Stimulated activated CD4-positive, alpha-beta T cell treated with anti-CD3 and anti-CD28 coated beads, Interleukin-15, amount 100 ng/mL, for 48 hours (primary cell): Measurements from ENCODE around the gene EHD1.

ENCODE experiments used
- DNase-seq, 2 donors: peaks; one replicate each; pipeline ENCODE4 v3.0.0-alpha.2; 2020; ENCODE audit warnings: low read depth in 2 of 2

Gene EHD1

DNA sequence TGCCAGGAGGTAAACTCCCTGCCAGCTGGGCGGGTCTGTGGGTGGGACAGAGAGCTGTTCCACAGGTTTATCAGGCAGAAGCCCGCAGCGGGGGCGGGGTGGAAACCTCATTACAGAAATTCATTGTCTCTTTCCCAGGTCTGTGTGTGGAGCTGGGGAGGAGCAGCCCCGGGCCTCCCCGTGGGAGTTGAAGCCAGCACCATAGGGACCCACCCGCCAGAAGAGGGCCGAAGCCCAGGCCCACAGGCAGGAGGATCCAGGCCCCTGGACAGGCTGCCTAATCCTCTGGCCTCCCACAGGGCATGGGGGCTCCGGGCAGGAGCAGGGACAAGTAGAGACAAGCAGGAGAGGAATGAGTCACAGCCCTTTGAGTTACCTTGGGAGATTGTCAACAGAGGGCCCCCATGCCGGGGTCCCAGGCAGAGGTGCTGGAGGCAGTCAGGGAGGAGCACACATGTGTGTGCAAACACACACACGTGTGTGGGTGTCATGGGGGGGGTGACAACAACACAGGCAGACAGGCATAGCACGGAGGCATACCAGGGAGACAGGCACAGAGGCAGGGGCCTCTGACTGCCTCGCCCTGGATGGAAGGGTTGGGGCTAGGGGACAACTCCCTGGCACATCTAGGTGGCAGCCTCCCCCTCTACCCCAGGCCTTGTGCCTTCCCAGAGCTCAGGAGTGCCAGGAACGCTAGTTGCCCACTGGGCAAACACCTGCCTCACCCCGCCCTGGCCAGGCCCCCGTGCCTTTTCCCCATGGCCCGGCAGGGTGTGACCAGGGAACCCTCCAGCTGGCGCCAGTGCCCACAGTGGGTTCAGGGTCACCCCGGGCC is 35.4 kb downstream of the EHD1 start:
- no peak for DNase-seq

DNA sequence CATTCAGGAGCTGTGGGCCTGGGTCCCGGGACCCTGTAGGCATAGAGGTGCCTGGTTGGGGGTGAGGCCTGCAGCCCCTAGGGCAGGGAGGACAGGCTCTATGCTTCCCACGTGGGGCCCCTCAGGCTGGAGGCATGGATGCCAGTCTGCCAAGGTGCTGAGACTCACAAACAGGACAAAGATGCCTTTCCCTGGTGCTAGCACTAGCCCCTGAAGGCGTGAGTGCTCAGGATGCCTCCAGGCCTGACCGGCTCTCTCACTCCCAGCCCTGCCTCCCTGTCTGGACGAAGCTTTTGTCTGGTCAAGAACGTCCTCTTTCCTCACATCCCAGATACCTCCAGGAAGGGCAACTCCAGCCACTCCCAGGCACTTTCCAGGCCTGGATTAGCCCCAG is 36.1 kb downstream of the EHD1 start:
- DNase-seq = no peak

DNA sequence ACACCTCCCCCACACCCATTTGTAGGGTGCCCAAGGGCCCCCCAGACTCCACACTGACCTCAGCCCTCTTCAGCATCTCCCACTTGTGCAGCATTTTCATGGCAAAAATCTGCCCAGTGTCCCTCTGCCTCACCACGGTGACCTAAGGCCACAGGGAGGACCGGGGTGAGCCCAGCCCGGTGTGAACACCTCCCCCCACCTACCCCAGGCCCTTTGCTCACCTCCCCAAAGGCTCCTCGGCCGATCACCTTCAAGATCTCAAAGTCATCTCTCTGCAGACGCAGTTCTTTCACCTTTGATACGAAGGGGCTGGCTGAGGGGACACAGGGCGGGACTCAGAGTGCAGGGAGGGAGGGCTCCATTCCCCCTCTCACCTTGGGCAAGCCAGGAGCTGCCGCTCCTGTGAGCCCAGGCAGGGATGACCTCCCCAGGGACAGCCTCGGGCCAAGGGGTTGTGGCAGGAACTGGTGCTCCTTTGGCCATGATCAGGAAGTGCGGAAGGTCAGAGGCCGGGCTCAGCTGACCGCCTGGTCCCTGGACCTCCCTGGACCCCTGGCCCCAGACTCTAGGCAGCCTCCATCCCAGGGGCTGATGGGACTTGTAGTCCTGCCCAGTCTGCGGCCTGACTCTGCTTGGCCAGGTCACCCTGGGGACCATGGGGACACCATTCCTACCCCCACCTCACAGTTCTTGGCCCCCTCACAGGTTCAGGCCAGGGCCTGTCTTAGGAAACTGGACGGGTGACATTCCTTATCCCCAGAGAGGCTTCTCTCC is 36.6 kb downstream of the EHD1 start:
- no peak for DNase-seq

DNA sequence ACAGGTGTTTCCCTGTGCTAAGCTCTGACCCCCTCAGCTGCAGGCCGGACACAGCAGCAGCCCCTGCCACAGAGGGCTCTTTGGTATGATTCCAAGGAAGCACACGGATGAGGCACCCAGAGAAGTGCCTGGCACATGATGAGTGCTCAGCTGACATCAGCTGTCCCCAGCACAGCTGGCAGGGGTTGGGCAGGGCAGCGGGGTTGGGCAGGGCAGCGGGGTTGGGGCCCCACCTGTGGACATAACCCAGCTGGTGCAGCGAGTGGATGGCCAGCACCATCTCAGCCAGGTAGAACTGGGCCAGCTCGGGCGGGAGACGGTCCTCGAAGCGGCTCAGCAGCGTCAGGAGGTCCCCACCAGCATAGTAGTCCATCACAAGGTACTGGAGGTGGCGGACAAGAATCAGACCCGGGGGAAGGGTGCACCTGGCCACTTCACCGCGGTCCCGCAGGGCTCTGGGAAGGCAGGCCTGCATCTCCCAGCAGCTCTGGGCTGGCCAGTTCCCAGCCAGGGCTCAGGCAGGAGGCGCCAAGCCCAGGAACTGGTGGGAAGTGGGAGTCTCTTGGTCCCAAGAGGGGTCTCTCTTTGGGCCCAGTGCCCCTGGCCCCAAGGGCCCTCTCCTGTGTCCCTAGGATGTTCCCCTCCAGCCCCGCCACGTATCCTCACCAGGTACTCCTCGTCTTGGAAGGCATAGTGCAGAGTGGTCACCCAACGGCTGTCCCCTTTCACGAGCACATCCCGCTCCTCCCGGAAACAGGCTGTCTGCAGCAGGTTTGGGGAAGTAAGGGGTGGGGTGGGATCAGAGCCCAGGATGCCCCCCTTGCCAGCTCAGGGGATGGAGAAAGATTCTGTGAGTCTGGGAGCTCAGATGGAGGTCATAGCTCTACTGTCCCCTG is 38.3 kb downstream of the EHD1 start:
- no peak for DNase-seq

DNA sequence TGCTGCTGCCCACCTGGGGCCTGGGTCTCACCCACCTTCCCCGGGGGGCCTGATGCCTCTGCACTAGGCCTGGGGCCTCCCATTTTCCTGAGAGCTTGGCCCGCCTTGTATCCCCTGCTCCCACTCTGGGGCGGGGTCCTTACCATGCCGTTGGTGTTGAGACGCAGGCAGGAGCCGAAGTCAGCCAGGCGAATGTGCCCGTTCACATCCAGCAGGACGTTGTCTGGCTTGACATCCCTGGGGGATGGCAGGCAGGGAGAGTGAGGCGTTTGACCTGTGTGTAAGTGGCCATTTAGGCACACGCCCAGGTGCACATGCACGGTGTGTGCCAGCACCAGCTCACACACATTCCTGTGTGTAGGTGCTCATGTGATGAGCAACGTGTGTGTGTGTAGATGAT is 39.1 kb downstream of the EHD1 start:
- no peak for DNase-seq

DNA sequence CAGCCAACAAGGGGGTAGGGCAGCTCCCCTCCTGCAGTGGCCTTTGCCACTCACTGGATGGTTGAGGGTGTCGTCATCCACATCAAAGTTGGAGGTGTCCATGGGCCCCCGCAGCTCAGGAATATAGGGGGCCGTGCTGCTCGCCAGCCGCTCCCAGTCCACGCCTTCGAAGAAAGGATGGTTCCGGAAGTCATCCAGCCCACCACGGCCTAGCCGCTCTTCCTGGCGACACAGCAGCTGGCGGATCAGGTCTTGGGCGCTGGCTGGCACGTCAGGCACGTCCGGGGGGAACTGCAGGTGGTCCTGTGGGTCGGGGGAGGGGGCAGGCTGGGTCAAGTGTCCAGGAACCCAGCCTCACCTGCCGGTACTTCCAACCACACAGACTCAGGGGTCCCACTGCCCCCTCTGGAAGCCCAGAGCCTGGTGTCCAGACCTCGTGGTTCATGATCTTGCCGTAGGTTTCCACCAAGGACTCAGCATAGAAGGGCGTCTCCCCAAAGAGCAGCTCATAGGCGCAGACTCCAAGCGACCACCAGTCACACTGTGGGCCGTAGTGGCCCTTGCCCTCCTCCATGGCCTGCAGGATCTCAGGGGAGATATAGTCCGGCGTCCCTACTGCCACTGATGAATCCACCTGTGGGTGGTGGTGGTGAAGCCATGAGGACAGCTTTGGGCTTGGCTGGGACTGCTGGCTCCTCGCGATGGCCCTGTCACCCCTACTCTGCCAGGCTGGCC is 39.7 kb downstream of the EHD1 start:
- DNase-seq = no peak

DNA sequence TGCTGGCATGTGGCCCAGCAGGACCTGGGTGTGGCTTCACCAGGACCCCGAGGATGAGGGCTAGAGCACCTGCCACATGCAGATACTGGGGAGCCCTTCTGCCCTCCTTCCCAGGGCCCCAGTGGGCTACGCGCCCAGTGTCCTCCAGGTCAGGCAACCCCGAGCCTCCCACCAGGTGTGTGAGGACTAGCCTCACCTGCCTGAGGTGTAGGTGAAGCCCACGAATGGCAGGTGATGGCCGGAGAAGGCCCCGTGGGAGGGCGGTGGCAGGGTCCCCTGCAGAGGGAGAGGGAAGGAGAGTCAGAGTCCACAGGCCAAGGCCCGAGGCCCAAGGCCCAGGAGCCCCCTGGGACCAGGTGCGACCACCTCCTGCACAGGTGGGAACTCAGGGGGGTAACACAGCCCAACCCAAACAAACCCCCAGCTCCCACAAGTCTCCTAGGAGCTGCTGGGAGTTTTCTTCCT is 40.5 kb downstream of the EHD1 start:
- DNase-seq = no peak

DNA sequence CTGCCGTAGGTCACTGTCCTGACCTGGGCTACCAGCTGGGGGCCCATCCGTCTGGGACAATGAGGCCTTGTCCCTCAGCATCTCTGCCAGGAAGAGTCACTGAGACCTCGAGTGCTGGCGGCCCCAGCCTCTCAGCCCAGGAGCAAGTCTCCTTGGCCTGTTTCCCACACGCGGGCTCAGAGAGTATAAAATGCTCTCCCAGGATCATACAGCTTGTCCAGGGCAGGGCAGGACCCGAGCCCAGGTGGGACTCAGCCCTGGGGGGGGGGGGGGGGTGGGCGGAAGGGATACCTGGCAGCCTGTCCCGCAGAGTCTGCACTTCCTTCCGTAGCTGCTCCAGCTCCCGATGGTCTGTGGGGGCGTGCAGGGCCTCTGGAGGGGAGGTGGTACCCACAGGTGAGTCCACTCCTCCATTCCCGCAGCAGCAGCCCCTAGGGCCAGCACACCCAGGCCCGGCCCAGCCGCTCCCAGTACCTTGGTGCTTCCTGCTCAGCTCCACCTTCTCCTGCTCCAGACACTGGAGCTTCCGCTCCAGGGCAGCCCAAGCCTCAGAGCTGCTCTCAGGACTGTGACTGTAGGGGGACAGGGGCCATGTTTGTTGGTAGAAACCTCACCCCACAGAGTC is 41.9 kb downstream of the EHD1 start:
- no peak for DNase-seq

DNA sequence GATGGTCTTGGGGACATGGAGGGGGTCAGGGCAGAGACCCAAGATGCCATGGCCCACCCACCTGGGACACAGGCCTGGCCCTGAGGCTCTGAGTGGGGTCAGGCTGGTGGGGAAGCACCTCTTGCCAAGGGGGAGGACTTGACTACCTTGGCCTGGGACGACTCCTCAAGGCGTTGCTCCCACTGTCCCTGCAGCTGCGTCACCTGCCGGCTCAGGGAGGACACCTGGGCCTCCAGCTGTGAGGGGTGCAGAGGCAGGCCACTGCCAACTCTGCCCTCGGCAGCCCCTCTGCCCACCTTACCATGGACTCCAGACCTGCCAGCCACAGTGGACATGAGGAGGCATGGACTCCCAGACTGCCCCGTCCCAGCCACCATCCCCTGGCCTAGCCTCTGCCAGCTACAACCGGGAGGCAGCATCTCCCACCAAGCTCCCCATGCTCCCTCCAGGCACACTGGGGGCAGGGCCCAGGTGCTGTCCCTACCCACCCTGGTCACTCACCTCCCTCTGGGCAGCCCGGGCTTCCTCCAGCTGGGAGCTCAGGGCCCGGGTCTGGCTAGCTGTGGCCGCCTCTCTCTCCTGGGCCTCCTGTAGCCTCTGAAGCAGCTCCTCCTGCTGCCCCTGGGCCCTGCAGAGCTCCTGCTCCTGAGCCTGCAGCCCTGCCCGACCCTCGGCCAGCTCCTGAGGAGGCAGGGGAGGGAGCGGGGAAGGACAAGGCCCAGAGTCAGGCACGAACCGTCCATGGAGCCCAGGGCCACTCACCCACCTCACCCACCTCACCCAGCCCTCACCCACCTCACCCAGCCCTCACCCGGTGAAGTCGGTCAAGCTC is 42.6 kb downstream of the EHD1 start:
- no peak for DNase-seq

DNA sequence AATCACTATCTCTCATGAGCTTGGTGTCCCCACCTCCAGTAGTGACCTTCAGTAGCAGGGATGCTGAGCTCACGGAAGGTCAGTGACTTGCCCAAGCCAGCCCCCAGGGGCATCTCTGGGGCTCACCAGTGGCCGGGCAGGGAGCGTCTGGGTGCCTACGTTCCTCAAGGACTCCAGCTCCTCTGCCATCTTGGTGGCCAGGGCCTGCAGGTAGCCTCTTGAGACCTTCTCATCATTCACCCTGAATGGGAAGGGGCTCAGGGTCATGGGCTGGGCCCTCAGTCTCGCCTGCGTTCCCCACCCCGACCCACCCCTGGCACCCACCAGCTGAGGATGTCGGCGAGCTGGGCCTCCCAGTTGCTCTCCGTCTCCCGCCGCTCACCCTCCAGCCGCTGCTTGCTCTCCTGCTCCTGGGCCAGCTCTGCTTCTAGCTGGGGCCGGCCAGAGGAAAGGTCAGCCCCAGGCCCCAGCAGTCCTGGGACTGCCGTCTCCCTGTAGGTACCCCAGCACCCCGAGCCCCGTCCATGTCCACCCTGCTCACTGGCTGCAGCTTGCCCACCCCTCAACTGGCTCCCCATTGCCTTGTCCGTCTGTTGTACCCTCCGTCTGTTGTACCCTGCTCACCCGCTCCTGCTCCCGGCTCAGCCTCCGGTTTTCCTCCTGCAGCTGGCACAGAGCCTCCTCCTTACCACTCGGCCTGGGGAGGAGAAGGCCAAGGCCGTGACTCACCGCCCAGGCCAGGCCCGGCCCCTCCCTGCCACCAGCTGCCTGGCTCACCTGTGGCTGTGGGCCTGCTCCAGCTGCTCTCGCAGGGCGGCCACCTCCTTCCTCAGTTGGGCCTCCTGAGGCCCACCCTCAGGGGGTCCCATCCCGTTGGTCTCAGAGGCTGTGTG is 43.5 kb downstream of the EHD1 start:
- no peak for DNase-seq

DNA sequence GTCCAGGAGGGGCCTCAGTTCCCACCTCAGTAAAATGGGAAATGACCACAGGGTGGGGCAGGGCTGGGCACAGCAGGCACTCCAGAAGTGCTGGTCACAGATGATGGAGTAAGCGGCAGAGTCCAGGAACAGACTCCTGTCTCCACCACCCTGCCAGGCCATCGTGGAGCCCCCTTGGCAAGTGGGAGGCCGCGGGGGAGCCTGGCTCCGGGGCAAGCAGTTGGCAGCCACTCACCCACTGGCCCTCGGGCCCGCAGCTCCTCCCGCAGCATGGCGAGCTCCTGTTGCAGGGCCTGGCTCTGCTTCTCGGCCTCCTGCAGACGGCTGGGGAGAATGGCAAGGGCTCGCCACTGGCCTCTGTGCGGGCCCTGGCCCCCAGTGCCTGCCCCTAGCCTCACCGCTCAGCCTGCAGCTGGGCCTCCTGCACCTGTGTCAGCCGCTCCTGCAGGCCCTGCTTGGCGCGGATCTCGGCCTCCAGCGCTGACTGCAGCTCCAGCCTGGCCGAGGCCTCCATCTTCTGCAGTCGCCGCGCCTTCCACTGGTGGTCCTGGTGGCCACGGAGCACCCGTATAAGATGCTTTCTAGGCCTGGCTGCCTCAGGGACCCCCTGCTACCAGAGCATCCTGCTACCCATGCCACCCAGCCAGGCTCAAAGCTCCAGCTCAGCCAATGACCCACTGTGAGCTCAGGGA is 44.2 kb downstream of the EHD1 start:
- DNase-seq = no peak

DNA sequence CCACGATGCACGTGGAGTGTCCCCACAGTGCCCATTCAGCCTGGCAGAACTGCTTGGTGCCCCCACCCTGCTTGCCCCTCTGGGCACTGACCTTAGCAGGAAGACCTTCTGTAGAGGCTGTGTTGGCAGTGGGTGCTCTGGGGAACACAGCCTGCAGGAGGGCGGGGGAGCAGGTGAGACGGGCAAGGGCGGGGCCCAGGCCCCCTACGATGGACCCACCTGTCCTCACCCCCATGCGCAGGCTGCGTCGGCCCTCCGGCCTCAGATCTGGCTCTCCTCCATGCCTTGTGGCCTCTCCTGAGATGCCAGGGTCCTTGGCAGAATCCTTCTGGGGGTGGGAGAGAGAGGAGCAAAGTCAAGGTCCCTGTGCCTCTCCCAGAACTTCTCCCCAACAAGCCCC is 44.9 kb downstream of the EHD1 start:
- DNase-seq = no peak

DNA sequence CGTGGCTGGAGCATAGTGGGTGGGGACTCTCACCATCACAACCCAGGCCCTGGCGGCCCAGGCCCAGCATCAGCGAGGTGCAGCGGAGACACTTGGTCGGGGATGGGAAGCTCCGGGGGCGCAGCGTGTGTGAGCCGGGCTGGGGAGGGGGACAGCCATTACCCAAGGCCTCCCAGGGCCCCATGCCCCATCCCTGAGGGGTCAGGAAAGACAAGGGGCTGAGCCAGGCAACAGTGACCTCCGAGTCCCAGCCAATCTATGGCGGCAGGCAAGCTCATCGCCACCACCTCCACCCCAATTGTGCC is 45.3 kb downstream of the EHD1 start:
- DNase-seq = no peak

DNA sequence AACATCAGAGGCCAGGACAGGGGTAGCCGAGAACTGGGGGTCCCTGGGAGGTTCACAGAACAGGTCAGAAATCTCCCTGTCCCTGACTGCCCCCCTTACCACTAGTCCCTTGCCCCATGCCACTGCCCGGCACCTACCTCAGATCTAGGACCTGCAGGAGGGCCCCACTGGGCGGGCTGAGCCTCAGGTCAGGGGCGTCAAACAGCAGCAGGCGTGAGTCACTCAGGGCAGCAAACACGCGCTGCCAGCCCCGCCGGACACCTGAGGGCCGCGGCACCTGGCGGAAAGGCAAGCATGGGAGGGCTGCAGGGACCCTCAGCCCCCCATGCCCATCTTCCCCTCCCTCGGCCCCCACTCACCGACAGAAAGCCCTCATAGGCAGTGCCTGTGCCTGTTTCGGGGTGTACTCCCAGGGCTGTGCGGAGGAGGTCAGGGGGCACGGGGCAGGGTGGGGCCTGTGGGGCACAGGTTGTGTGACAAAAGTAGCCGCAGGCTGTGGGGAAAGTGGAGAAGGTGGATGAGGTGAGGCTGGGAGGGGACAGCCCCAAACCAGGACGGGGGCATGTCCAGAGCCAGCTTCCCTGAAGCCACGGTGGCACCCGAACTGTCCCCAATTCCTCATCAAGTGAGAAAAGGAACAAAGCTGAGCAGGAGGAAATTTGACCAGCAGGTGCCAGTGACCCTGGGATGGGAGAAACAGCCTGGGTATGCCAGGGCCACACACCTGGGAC is 45.8 kb downstream of the EHD1 start:
- no peak for DNase-seq

DNA sequence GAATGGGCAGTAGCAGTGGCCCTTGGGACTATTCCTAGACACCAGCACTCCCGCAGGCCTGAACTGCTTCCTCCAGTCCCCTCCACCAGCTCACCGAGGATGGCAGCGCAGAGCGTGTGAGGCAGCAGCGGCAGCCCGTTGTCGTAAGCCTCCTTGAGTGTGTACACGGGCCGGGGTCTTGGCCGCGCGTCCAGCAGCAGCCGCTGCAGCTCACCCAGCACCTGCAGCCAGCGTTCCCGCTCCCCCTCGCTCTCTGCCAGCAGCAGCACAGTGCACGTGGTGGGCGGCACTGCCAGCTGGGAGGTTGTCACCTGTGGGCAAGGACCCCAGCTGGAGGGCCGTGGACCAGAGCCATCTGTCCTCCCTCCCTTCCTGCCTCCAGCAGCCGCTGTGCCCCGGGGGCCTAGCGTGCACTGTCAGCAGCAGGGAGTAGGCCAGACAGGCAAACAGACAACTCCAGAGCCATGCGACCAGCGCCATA is 47.0 kb downstream of the EHD1 start:
- no peak for DNase-seq

DNA sequence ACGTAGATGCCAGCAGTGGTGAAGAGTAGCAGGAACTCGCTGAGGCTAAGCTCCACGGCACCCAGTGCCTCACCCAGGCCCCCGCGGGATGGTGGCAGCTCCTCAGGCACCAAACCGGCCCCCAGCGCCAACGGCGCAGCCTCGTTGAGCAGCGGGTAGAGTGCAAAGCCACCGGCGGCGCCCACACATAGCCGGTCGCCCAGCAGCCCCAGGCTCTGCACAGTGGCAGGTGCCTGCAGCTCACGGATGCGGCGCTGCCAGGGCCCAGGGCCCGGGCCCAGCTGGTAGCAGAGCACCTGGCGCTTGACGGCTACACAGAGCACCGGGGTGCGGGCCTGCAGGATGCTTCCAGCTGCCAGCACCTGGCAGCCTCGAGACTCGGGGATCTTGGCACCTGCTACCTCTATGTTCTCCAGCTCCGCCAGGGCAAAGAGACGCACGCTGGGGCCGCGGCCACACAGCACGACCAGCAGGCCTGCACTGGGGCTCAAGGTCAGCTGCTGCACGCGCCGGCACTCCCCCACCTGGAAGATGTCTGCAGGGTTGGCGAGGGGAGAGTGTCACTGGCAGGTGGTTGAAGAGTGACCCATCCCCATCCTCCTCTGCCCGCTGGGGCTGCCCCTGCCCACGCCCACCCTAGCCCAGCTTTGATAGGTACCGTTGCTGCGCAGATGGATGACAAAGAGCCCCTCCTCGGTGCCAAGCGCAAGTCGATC is 48.7 kb downstream of the EHD1 start:
- DNase-seq = no peak

DNA sequence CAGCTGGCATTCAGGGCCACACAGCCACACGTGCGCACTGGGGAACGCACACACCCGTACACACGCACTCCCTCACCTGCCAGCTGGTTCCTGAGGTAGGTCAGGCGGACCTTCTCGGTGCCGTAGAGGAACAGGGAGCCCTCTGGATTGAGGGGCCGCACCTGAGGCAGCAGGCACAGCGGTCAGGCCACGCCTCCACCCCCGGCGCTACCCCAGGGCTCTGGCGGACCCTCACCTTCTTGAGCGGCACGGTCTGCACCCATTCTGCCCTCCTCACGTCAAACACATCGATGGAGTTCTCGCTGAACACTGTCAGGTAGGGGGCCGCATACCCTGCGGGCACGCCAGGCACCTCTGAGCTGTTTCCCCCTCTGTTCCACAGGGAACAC is 51.0 kb downstream of the EHD1 start:
- no peak for DNase-seq
